ENCODE results near the gene ANO6. TPM values are rescaled to one million over a fixed set of nuclear protein-coding genes. Genes with fewer than 3 reads are reported as not detected.

Gene ANO6
- total RNA-seq, 1 experiment from 2014 or later = 51.4 TPM

- TF ChIP-seq EZH2 (IDR thresholded peaks at IDR 0.05; ENCODE audit: low read depth) (no peak), CTCF (conservative IDR thresholded peaks at IDR 0.05) (peak; percentile 70)
- BruUV-seq (replicated peaks) = no TSS peak
- Histone ChIP-seq H3K4me2 (peak overlapping the region; percentile 71), H3F3A (ENCODE audit: insufficient read depth, low read depth) (peaks cover 47% of the 10 kb centered on the region), H3K9me2 (ENCODE audit: insufficient read depth) (no peaks in the 10 kb centered on the region; the same call in 1 of the 2 replicates), H3K9me3 (ENCODE audit: insufficient read depth, low read depth) (no peaks in the 10 kb centered on the region; the same call in 1 of the 2 replicates), H3K79me2 (ENCODE audit: low read depth) (peaks cover 84% of the 10 kb centered on the region), H2AFZ (no peak overlapping the region), H3K27ac (peak overlapping the region; percentile 94), H3K4me1 (replicated peaks; ENCODE audit: insufficient read depth) (peaks cover 67% of the 10 kb centered on the region), H3K36me3 (ENCODE audit: low read depth) (peaks cover 33% of the 10 kb centered on the region), H3K4me3 (peak overlapping the region; percentile 30; the same call in 1 of the 2 replicates), H4K20me1 (ENCODE audit: insufficient read depth) (no peaks in the 10 kb centered on the region), H3K27me3 (ENCODE audit: insufficient read depth, low read depth) (no peaks in the 10 kb centered on the region)
- POLR2A ChIA-PET (ENCODE audit: unreplicated experiment) = interaction anchor here (0.6 to 0.9 kb wide), 4 partner anchors 16 to 1682 kb away, joined by 3 to 4 read pairs (median 4); partner anchors contain the start of gene ANO6
- peak; percentile 77 to 91 for DNase-seq
- CTCF ChIA-PET = interaction anchor here (0.6 to 1.9 kb wide), 4 partner anchors 30 to 119 kb away, joined by 3 to 8 read pairs (median 6); partner anchors contain the start of gene ANO6
- intact Hi-C loops (cut with micrococcal nuclease; ENCODE audit: unreplicated experiment) = loop anchor here (1.0 to 10.0 kb wide), 6 partner anchors 30 to 166 kb away; partner anchors contain the start of gene ANO6
Observed at GRCh38 chr12:45268672-45269411, 52.9 kb downstream of the ANO6 start.

DNA sequence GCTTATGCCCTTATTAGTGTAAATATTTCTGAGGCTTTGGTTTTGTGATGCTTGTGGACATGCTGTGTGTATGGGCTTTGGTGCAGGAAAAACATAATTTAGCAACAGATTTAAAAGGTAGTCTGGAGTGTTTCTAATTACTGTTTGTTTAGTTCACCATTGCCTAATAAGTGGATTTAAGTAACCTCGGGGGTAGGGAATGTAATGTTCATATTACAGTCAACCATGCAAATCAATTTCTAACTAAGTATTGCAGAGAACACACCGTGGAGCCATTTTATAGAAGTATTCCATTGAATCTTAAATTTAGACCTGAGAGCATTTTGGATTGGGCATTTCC lies 53.5 kb downstream of the ANO6 start:
- Histone ChIP-seq H3K79me2 (ENCODE audit: low read depth) (peaks cover 83% of the 10 kb centered on the region), H4K20me1 (ENCODE audit: insufficient read depth) (no peaks in the 10 kb centered on the region), H3K9me2 (ENCODE audit: insufficient read depth) (no peaks in the 10 kb centered on the region), H3K9me3 (ENCODE audit: insufficient read depth, low read depth) (peaks cover under 1% of the 10 kb centered on the region; the same call in 1 of the 2 replicates), H3K4me2 (peak overlapping the region; percentile 71), H3K36me3 (ENCODE audit: low read depth) (peaks cover 32% of the 10 kb centered on the region), H3K27ac (peak overlapping the region; percentile 94), H3F3A (ENCODE audit: insufficient read depth, low read depth) (peaks cover 51% of the 10 kb centered on the region), H2AFZ (no peak overlapping the region), H3K27me3 (ENCODE audit: insufficient read depth, low read depth) (no peaks in the 10 kb centered on the region), H3K4me3 (no peak overlapping the region), H3K4me1 (replicated peaks; ENCODE audit: insufficient read depth) (peaks cover 72% of the 10 kb centered on the region)
- POLR2A ChIA-PET (ENCODE audit: unreplicated experiment) = interaction anchor here (0.6 to 0.7 kb wide), 3 partner anchors 15 to 1681 kb away, joined by 3 to 4 read pairs (median 4); no protein-coding TSS in a partner anchor
- CTCF ChIA-PET = interaction anchor here (0.9 to 1.9 kb wide), 2 partner anchors 29 to 53 kb away, joined by 3 to 8 read pairs; no protein-coding TSS in a partner anchor
- TF ChIP-seq CTCF (conservative IDR thresholded peaks at IDR 0.05) = no peak; the same call in 1 of the 2 replicates
- TF ChIP-seq EZH2 (IDR thresholded peaks at IDR 0.05; ENCODE audit: low read depth) = no peak
- DNase-seq = no peak
- BruUV-seq (replicated peaks) = no TSS peak
- intact Hi-C loops (cut with micrococcal nuclease; ENCODE audit: unreplicated experiment) = loop anchor here (1.0 to 10.0 kb wide), 6 partner anchors 30 to 165 kb away; partner anchors contain the start of gene ANO6

GRCh38 chr12:45270951-45271350 lies 55.1 kb downstream of the ANO6 start:
- ChIA-PET CTCF (no interaction called here), POLR2A (ENCODE audit: unreplicated experiment) (no interaction called here)
- Histone ChIP-seq H4K20me1 (ENCODE audit: insufficient read depth) (no peaks in the 10 kb centered on the region), H3K27me3 (ENCODE audit: insufficient read depth, low read depth) (no peaks in the 10 kb centered on the region), H3K79me2 (ENCODE audit: low read depth) (peaks cover 83% of the 10 kb centered on the region), H3K9me2 (ENCODE audit: insufficient read depth) (no peaks in the 10 kb centered on the region), H3K4me3 (no peak overlapping the region), H3K36me3 (ENCODE audit: low read depth) (peaks cover 29% of the 10 kb centered on the region), H3K4me1 (replicated peaks; ENCODE audit: insufficient read depth) (peaks cover 78% of the 10 kb centered on the region), H3F3A (ENCODE audit: insufficient read depth, low read depth) (peaks cover 55% of the 10 kb centered on the region), H3K9me3 (ENCODE audit: insufficient read depth, low read depth) (peaks cover 6% of the 10 kb centered on the region; the same call in 1 of the 2 replicates), H3K4me2 (no peak overlapping the region), H2AFZ (no peak overlapping the region), H3K27ac (no peak overlapping the region)
- BruUV-seq (replicated peaks) = no TSS peak
- intact Hi-C loops (cut with micrococcal nuclease; ENCODE audit: unreplicated experiment) = loop anchor here (5.0 kb wide), 1 partner anchor 456 kb away; the partner anchor contains the start of gene ARID2
- no peak for DNase-seq
- no peak for TF ChIP-seq CTCF (conservative IDR thresholded peaks at IDR 0.05)
- TF ChIP-seq EZH2 (IDR thresholded peaks at IDR 0.05; ENCODE audit: low read depth) = no peak
